AG09309 (cell line): ENCODE results near the gene ITGB4.
A peak's percentile ranks its signal among the peaks of the same experiment; 100 is the strongest.
"Not testable (repeated sequence)": the region's sequence is repeated elsewhere in the genome, so short reads cannot be mapped to it uniquely, and the experiment has no call there.

Experiments
- DNase-seq: peaks from one replicate; pipeline ENCODE4 v3.0.0-alpha.2; 2010; ENCODE audit warnings: low read depth
- H3K4me3 ChIP-seq: 2 replicates; pipeline ENCODE4 v1.5.1; 2011; ENCODE audit warnings: mild to moderate bottlenecking, low read depth, low read length, moderate library complexity; ENCODE audit not compliant: control insufficient read depth
- CTCF ChIP-seq: IDR thresholded peaks from 2 replicates; pipeline ENCODE4 v1.5.1; 2011; ENCODE audit warnings: mild to moderate bottlenecking, low read depth, low read length, inconsistent platforms; ENCODE audit not compliant: insufficient read depth, control insufficient read depth; ENCODE audit errors: missing control alignments

The ITGB4 gene

DNA sequence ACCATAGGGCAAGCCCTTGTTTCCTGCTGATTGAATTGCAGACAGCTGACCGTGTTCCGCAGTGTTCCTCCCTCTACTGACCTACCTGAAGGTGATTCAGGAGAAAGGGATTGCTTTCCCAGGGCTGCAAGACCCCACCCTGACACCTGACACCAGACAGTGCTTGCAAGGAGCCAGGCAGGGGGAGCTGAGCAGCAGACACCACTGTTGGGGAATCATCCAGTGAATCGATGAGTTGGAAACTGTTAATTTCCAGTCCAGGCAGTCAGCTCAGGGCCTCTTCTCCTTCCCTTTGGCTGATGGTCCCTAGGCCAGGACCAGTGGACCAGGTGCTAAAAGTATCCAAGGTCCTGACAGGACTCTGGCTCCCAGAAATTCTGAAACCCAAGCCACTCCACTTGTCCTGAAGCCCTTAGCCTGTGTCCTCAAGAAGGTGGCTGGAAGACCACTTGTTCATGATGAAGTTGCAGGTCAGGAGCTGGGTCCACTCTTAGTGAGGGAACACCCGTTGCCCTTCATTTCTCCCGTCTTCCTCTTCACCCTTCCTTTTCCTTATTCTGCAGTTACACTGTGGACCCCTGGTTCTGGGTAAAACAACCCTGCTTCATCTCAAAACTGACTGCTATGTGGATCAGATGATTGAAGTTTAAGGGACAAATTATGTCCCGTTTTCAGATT lies 53.9 kb downstream of the ITGB4 start:
- no peak for TF ChIP-seq CTCF
- H3K4me3 ChIP-seq: no peak overlapping the region
- no peak for DNase-seq

DNA sequence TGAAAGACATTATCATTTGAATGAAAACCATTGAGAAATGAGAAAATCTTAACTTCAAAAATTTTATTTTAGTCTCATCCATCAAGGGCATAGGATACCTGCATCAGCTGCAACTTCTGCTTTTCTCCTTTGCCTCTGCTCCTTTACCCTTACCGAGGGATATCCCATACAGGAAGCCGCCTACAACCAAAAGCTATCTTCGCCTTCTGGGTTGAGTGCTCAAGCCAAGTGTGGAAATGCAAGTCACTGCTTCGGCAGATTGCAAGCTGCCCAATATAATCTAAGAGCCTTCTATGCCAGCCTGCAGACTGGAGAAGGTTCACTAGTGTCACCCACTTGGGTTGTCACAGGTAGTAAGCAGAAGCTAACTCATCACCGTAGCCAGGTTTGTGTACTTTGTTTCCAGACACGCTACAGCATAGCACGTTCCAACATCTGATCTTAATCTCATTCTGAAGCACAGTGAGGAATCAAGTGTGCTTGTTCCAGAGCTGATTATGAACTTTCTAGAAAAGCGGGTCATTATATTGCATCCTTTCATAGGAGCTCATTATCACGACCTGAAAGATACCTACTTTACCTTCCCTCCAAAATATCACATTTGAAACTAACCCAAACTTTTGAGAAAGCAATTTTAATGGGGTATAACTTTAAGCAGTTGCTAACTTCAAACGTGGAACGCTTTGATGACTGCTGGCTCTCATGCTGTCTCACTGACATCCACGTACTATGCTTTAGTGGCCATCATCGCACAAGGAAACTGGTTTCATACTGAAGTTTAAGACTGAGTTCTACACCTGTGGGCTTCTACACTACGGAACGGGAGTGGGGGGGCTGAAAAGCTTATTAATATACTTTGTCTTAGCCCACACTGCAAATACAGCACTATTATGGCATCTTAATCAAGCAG lies 55.4 kb downstream of the ITGB4 start:
- DNase-seq: no peak
- TF ChIP-seq CTCF: no peak

GRCh38 chr17:75777296-75777922 lies 56.1 kb downstream of the ITGB4 start:
- no peak for TF ChIP-seq CTCF
- peak overlapping the region; percentile 68 for H3K4me3 ChIP-seq

More for the DNA sequence above, 55.4 kb downstream of the ITGB4 start:
- H3K4me3 ChIP-seq: no peak overlapping the region

GRCh38 chr17:75778066-75778860 lies 57.0 kb downstream of the ITGB4 start:
- DNase-seq: not testable (repeated sequence)
- H3K4me3 ChIP-seq: peak overlapping the region; percentile 68

More at GRCh38 chr17:75777296-75777922, 56.1 kb downstream of the ITGB4 start:
- no peak for DNase-seq

- H3K4me3 ChIP-seq: peak overlapping the region; percentile 68
- DNase-seq: no peak
- peak; percentile 55 for TF ChIP-seq CTCF
These were observed 57.6 kb downstream of the ITGB4 start for GRCh38 chr17:75778861-75779249.

DNA sequence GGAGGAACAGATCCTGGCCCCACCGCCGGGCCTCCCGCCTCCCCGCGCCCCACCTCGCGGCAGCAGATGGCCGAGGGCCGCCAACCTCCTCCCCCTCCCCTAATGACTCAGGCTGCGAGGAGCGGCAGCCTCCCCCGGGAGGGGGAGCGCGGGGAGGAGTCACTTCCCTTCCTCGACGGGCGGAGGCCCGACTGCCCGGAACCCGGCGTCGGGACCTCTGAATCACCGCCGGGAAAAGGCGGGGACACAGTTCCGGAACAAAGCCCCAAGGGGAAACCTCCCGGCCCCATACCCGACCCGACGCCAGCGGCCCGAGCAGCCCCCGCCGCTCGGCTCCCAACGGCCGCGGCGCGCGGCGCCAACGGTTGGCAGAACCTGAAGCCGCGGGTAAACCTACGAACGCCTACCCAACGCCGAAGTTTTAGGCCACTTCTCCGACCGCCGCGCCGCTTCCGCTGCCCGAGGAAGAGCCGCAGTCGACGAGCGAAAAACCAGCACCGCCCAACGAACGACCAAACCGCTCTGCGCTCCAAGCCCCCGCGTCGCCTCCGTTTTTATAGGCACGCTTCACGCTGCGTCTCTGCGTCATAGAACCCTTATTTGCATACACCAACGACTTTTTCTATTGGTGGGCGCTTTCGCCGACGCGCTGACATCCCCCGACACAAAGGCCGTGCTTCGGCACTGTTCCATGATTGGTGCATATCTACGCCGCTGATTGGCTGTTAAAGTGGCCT lies 58.2 kb downstream of the ITGB4 start:
- H3K4me3 ChIP-seq: peak overlapping the region; percentile 68
- TF ChIP-seq CTCF: no peak
- peak; percentile 99 for DNase-seq
